Measurements from ENCODE around the gene SAMMSON. TPM values are rescaled to one million over a fixed set of nuclear protein-coding genes. Genes with fewer than 3 reads are reported as not detected.

Gene SAMMSON
- total and polyA plus RNA-seq, 9 of the 15 experiments (the other 6 are each of a cell fraction or from before 2014, with no cell fraction given), result 0.65 to 4.4 (median 1.9) TPM

GRCh38 chr3:70057426-70057825 lies 57.9 kb downstream of the SAMMSON start (continued):
- TF ChIP-seq ZBTB7A (IDR thresholded peaks at IDR 0.05; ENCODE audit: borderline replicate concordance, control insufficient read depth, low read depth, low read length), result no peak
- no peak for TF ChIP-seq ZNF217 (CRISPR knock-in tag; IDR thresholded peaks at IDR 0.05)
- TF ChIP-seq GABPB1 (CRISPR knock-in tag; IDR thresholded peaks at IDR 0.05), result no peak
- no peak for TF ChIP-seq MTA3 (IDR thresholded peaks at IDR 0.05; ENCODE audit: borderline replicate concordance)
- TF ChIP-seq ZNF140 (CRISPR knock-in tag; IDR thresholded peaks at IDR 0.05), result no peak
- TF ChIP-seq HMGXB4 (CRISPR knock-in tag; IDR thresholded peaks at IDR 0.05), result no peak
- no peak for TF ChIP-seq HEY1 (CRISPR knock-in tag; IDR thresholded peaks at IDR 0.05; ENCODE audit: borderline replicate concordance)
- no peak for TF ChIP-seq ZNF232 (CRISPR knock-in tag; IDR thresholded peaks at IDR 0.05)
- no peak for TF ChIP-seq RBBP5 (IDR thresholded peaks at IDR 0.05; ENCODE audit: borderline replicate concordance, insufficient read depth, low read length, poor library complexity, severe bottlenecking)
- no peak for TF ChIP-seq HOXB6 (CRISPR knock-in tag; IDR thresholded peaks at IDR 0.05; ENCODE audit: borderline replicate concordance)
- no peak for TF ChIP-seq SPI1 (IDR thresholded peaks at IDR 0.05; ENCODE audit: borderline replicate concordance, low read depth, low read length)

Measured in K562 (cell line).